Measurements from ENCODE around the gene ZNF14.
A peak's percentile ranks its signal among the peaks of the same experiment; 100 is the strongest.
"Not testable (repeated sequence)": the region's sequence is repeated elsewhere in the genome, so short reads cannot be mapped to it uniquely, and the experiment has no call there.

The ZNF14 gene

GRCh38 chr19:19732579-19733501 is at the start of gene ZNF14:
Gene ZNF14, minus strand, starts transcription at chr19:19733112. Its CDS starts 154 bp downstream, at chr19:19732958.
- peaks cover 35% of the 10 kb centered on the region for H3K4me1 Mint-ChIP-seq
- DNase-seq (peak; percentile 87 to 95), ATAC-seq (peak; percentile 100)
- H3K27ac Mint-ChIP-seq = peak within 1 kb of the TSS; percentile 98 to 99
- peaks cover 9 to 10% of the 10 kb centered on the region in 2 donors for H3K9me3 Mint-ChIP-seq
- peak within 1 kb of the TSS; percentile 100 for H3K4me3 Mint-ChIP-seq
- H3K27me3 Mint-ChIP-seq = no peaks in the 10 kb centered on the region

GRCh38 chr19:19781791-19782190 is 48.9 kb upstream of the ZNF14 start:
- H3K9me3 Mint-ChIP-seq = peaks cover 24 to 38% of the 10 kb centered on the region in 2 donors
- peak overlapping the region in 1 of 2 donors; percentile 25 for H3K4me3 Mint-ChIP-seq
- H3K27ac Mint-ChIP-seq, ATAC-seq, H3K27me3 Mint-ChIP-seq, DNase-seq: not testable (repeated sequence)
- peaks cover 77% of the 10 kb centered on the region for H3K4me1 Mint-ChIP-seq

- H3K4me3 Mint-ChIP-seq = peak overlapping the region; percentile 92 to 93
- H3K4me1 Mint-ChIP-seq = peaks cover 71% of the 10 kb centered on the region
- peak overlapping the region; percentile 75 to 87 for H3K27ac Mint-ChIP-seq
- DNase-seq (no peak), ATAC-seq (no peak)
- no peaks in the 10 kb centered on the region for H3K27me3 Mint-ChIP-seq
- H3K9me3 Mint-ChIP-seq = peaks cover 12 to 15% of the 10 kb centered on the region in 2 donors
These were observed 45.8 kb upstream of the ZNF14 start for GRCh38 chr19:19778666-19779065.

- no peak for ATAC-seq
- Mint-ChIP-seq H3K27me3 (no peaks in the 10 kb centered on the region), H3K4me3 (peak overlapping the region; percentile 92 to 93), H3K9me3 (peaks cover 11 to 13% of the 10 kb centered on the region in 2 donors), H3K27ac (no peak overlapping the region), H3K4me1 (peaks cover 63% of the 10 kb centered on the region)
- no peak for DNase-seq
These were observed 44.8 kb upstream of the ZNF14 start for GRCh38 chr19:19777692-19778091.

- peak overlapping the region; percentile 83 to 85 for H3K27ac Mint-ChIP-seq
- peak; percentile 100 for ATAC-seq
These were observed 43.5 kb upstream of the ZNF14 start for GRCh38 chr19:19776206-19777008.

GRCh38 chr19:19775891-19776205 is 42.9 kb upstream of the ZNF14 start:
- no peaks in the 10 kb centered on the region for H3K27me3 Mint-ChIP-seq
- peak overlapping the region; percentile 83 to 85 for H3K27ac Mint-ChIP-seq
- H3K9me3 Mint-ChIP-seq = peaks cover 11 to 13% of the 10 kb centered on the region in 2 donors
- H3K4me3 Mint-ChIP-seq = peak overlapping the region; percentile 92 to 93
- ATAC-seq (peak; percentile 46), DNase-seq (no peak)
- peaks cover 64% of the 10 kb centered on the region for H3K4me1 Mint-ChIP-seq

More at GRCh38 chr19:19776206-19777008, 43.5 kb upstream of the ZNF14 start:
- peak; percentile 92 to 93 for DNase-seq
- Mint-ChIP-seq H3K9me3 (peaks cover 11 to 13% of the 10 kb centered on the region in 2 donors), H3K4me1 (peaks cover 60% of the 10 kb centered on the region), H3K4me3 (peak overlapping the region; percentile 92 to 93), H3K27me3 (no peaks in the 10 kb centered on the region)

- no peak for ATAC-seq
- peak overlapping the region; percentile 19 to 21 for H3K4me3 Mint-ChIP-seq
These were observed 41.6 kb upstream of the ZNF14 start for GRCh38 chr19:19774354-19775033.

GRCh38 chr19:19771963-19772362 is 39.1 kb upstream of the ZNF14 start:
- DNase-seq, H3K4me3 Mint-ChIP-seq, H3K27ac Mint-ChIP-seq, H3K9me3 Mint-ChIP-seq, ATAC-seq, H3K27me3 Mint-ChIP-seq: not testable (repeated sequence)
- H3K4me1 Mint-ChIP-seq = peaks cover 32% of the 10 kb centered on the region

More at GRCh38 chr19:19774354-19775033, 41.6 kb upstream of the ZNF14 start:
- H3K9me3 Mint-ChIP-seq = peaks cover 11 to 12% of the 10 kb centered on the region in 2 donors
- H3K27me3 Mint-ChIP-seq = no peaks in the 10 kb centered on the region
- DNase-seq = no peak
- H3K4me1 Mint-ChIP-seq = peaks cover 57% of the 10 kb centered on the region
- H3K27ac Mint-ChIP-seq = peak overlapping the region in 1 of 2 donors; percentile 63

GRCh38 chr19:19769971-19770370 is 37.1 kb upstream of the ZNF14 start:
- not testable (repeated sequence) for H3K27me3 Mint-ChIP-seq, H3K27ac Mint-ChIP-seq, DNase-seq, H3K9me3 Mint-ChIP-seq, H3K4me3 Mint-ChIP-seq, ATAC-seq
- peaks cover 22% of the 10 kb centered on the region for H3K4me1 Mint-ChIP-seq

- Mint-ChIP-seq H3K4me1 (no peaks in the 10 kb centered on the region), H3K4me3 (no peak overlapping the region), H3K9me3 (no peaks in the 10 kb centered on the region), H3K27ac (no peak overlapping the region), H3K27me3 (no peaks in the 10 kb centered on the region)
- ATAC-seq (no peak), DNase-seq (no peak)
These were observed 25.3 kb upstream of the ZNF14 start for GRCh38 chr19:19758164-19758563.

- no peaks in the 10 kb centered on the region for H3K4me1 Mint-ChIP-seq
- no peaks in the 10 kb centered on the region for H3K9me3 Mint-ChIP-seq
- ATAC-seq = no peak
- no peak overlapping the region for H3K27ac Mint-ChIP-seq
- H3K27me3 Mint-ChIP-seq = no peaks in the 10 kb centered on the region
- no peak overlapping the region for H3K4me3 Mint-ChIP-seq
- DNase-seq = no peak
These were observed 20.0 kb upstream of the ZNF14 start for GRCh38 chr19:19752760-19753403.

GRCh38 chr19:19751846-19752245 is 18.9 kb upstream of the ZNF14 start:
- no peaks in the 10 kb centered on the region for H3K27me3 Mint-ChIP-seq

GRCh38 chr19:19750842-19751790 is 18.2 kb upstream of the ZNF14 start:
- Mint-ChIP-seq H3K27ac (no peak overlapping the region), H3K4me1 (no peaks in the 10 kb centered on the region), H3K9me3 (no peaks in the 10 kb centered on the region), H3K4me3 (no peak overlapping the region), H3K27me3 (no peaks in the 10 kb centered on the region)
- DNase-seq (no peak), ATAC-seq (no peak)

More at GRCh38 chr19:19751846-19752245, 18.9 kb upstream of the ZNF14 start:
- DNase-seq (no peak), ATAC-seq (no peak)
- Mint-ChIP-seq H3K9me3 (no peaks in the 10 kb centered on the region), H3K4me1 (no peaks in the 10 kb centered on the region), H3K4me3 (no peak overlapping the region), H3K27ac (no peak overlapping the region)
